SW 1271 (cell line): ENCODE results near the gene PITHD1.
"Not testable (repeated sequence)": the region's sequence is repeated elsewhere in the genome, so short reads cannot be mapped to it uniquely, and the experiment has no call there.

ENCODE experiments used
- DNase-seq, 2 experiments: peaks; one replicate each; lab custom pipeline; 2025; lab: John Stamatoyannopoulos, UW

Gene PITHD1

GRCh38 chr1:23777979-23778814, at the start of gene PITHD1:
PITHD1 (plus strand) TSS chr1:23778418; CDS start chr1:23778516, 98 bp downstream.
- peak; percentile 46 to 77 for DNase-seq

- no peak for DNase-seq
These were observed 45.6 kb upstream of the PITHD1 start for GRCh38 chr1:23732363-23733224.

GRCh38 chr1:23733281-23733680, 44.9 kb upstream of the PITHD1 start:
- not testable (repeated sequence) for DNase-seq

- DNase-seq: no peak
These were observed 41.6 kb upstream of the PITHD1 start for GRCh38 chr1:23736437-23737134.

- DNase-seq: no peak
These were observed 36.6 kb upstream of the PITHD1 start for GRCh38 chr1:23741609-23742008.

- no peak for DNase-seq
These were observed 35.4 kb upstream of the PITHD1 start for GRCh38 chr1:23742670-23743286.

- peak in 1 of 2 experiments; percentile 44 for DNase-seq
These were observed 34.7 kb upstream of the PITHD1 start, which contains the start of gene ELOA for GRCh38 chr1:23743287-23744152. ELOA (plus strand) TSS chr1:23743471; CDS start chr1:23743504, 33 bp downstream.

GRCh38 chr1:23745515-23745914, 32.7 kb upstream of the PITHD1 start:
- peak in 1 of 2 experiments; percentile 47 for DNase-seq

- DNase-seq: no peak
These were observed 30.2 kb upstream of the PITHD1 start for GRCh38 chr1:23748016-23748415.

- DNase-seq: peak in 1 of 2 experiments; percentile 31
These were observed 27.0 kb upstream of the PITHD1 start for GRCh38 chr1:23751050-23751814.

- DNase-seq: no peak
These were observed 26.4 kb upstream of the PITHD1 start for GRCh38 chr1:23751815-23752200.

- no peak for DNase-seq
These were observed 25.3 kb upstream of the PITHD1 start for GRCh38 chr1:23752909-23753308.

- DNase-seq: no peak
These were observed 21.5 kb upstream of the PITHD1 start for GRCh38 chr1:23756676-23757075.

- DNase-seq: no peak
These were observed 20.4 kb upstream of the PITHD1 start for GRCh38 chr1:23757812-23758211.

- DNase-seq: no peak
These were observed 18.9 kb upstream of the PITHD1 start for GRCh38 chr1:23759277-23759676.

GRCh38 chr1:23763041-23763577, 15.1 kb upstream of the PITHD1 start:
- no peak for DNase-seq

GRCh38 chr1:23768733-23769132, 9.5 kb upstream of the PITHD1 start:
- no peak for DNase-seq

- peak in 1 of 2 experiments; percentile 54 for DNase-seq
These were observed 6.0 kb upstream of the PITHD1 start for GRCh38 chr1:23772049-23772853.

- DNase-seq: no peak
These were observed 5.4 kb upstream of the PITHD1 start for GRCh38 chr1:23772854-23773242.
